ENCODE results near the gene TNFSF8.

Gene TNFSF8

GRCh38 chr9:114853071-114853855 is 77.1 kb downstream of the TNFSF8 start:
- no peak overlapping the region for H3K4me3 ChIP-seq (ENCODE audit: low read depth, low read length)
- H3K27ac ChIP-seq (ENCODE audit: extremely low read depth, low read depth, low read length): no peak overlapping the region
- CTCF ChIA-PET: interaction anchor here (1.5 kb wide), 1 partner anchor 53 kb away, joined by 5 read pairs; no protein-coding TSS in a partner anchor
- no peaks in the 10 kb centered on the region for H3K9me3 ChIP-seq (ENCODE audit: control insufficient read depth, insufficient read depth, low read depth, low read length)
- POLR2A ChIA-PET: interaction anchor here (0.6 kb wide), 1 partner anchor 1383 kb away, joined by 5 read pairs; no protein-coding TSS in a partner anchor
- no peaks in the 10 kb centered on the region for H3K4me1 ChIP-seq (ENCODE audit: control insufficient read depth, insufficient read depth, low read length)
- TF ChIP-seq ZNF558 (tag by site-specific recombination; IDR thresholded peaks at IDR 0.05): no peak
- no peak for TF ChIP-seq ZNF707 (tag by site-specific recombination; IDR thresholded peaks at IDR 0.05)
- no peaks in the 10 kb centered on the region for H3K36me3 ChIP-seq (ENCODE audit: control insufficient read depth in 2 of 2, insufficient read depth in 1 of 2, low read length in 2 of 2)

GRCh38 chr9:114852050-114852594 is 78.3 kb downstream of the TNFSF8 start:
- Histone ChIP-seq H3K36me3 (ENCODE audit: control insufficient read depth in 2 of 2, insufficient read depth in 1 of 2, low read length in 2 of 2) (no peaks in the 10 kb centered on the region), H3K9me3 (ENCODE audit: control insufficient read depth, insufficient read depth, low read depth, low read length) (no peaks in the 10 kb centered on the region), H3K4me3 (ENCODE audit: low read depth, low read length) (no peak overlapping the region), H3K27ac (ENCODE audit: extremely low read depth, low read depth, low read length) (no peak overlapping the region), H3K4me1 (ENCODE audit: control insufficient read depth, insufficient read depth, low read length) (no peaks in the 10 kb centered on the region)
- ChIA-PET CTCF (no interaction called here), POLR2A (interaction anchor here (0.6 kb wide), 1 partner anchor 1382 kb away, joined by 5 read pairs; no protein-coding TSS in a partner anchor)
- no peak for TF ChIP-seq ZNF366 (tag by site-specific recombination; conservative IDR thresholded peaks at IDR 0.05)
- no peak for TF ChIP-seq OSR2 (tag by site-specific recombination; IDR thresholded peaks at IDR 0.05)
- no peak for TF ChIP-seq ZNF18 (tag by site-specific recombination; IDR thresholded peaks at IDR 0.05)
- TF ChIP-seq SP3 (tag by site-specific recombination; IDR thresholded peaks at IDR 0.05): no peak
- TF ChIP-seq ZNF341 (tag by site-specific recombination; IDR thresholded peaks at IDR 0.05; ENCODE audit: low read depth): no peak
- no peak for TF ChIP-seq ZNF521 (tag by site-specific recombination; IDR thresholded peaks at IDR 0.05)
- no peak for TF ChIP-seq HOXD13 (CRISPR knock-in tag; IDR thresholded peaks at IDR 0.05; ENCODE audit: borderline replicate concordance)

GRCh38 chr9:114851306-114851705 is 79.1 kb downstream of the TNFSF8 start:
- POLR2A ChIA-PET: no interaction called here
- no peaks in the 10 kb centered on the region for H3K9me3 ChIP-seq (ENCODE audit: control insufficient read depth, insufficient read depth, low read depth, low read length)
- H3K36me3 ChIP-seq (ENCODE audit: control insufficient read depth in 2 of 2, insufficient read depth in 1 of 2, low read length in 2 of 2): no peaks in the 10 kb centered on the region
- no peak overlapping the region for H3K4me3 ChIP-seq (ENCODE audit: low read depth, low read length)
- CTCF ChIA-PET: no interaction called here
- no peaks in the 10 kb centered on the region for H3K4me1 ChIP-seq (ENCODE audit: control insufficient read depth, insufficient read depth, low read length)
- no peak overlapping the region for H3K27ac ChIP-seq (ENCODE audit: extremely low read depth, low read depth, low read length)
- TF ChIP-seq PRDM4 (tag by site-specific recombination; IDR thresholded peaks at IDR 0.05) (no peak), ZNF146 (tag by site-specific recombination; IDR thresholded peaks at IDR 0.05) (no peak), ZXDB (tag by site-specific recombination; IDR thresholded peaks at IDR 0.05) (no peak), YY2 (tag by site-specific recombination; IDR thresholded peaks at IDR 0.05) (no peak), ZNF76 (tag by site-specific recombination; IDR thresholded peaks at IDR 0.05; ENCODE audit: borderline replicate concordance, low read depth) (no peak), PRDM10 (tag by site-specific recombination; IDR thresholded peaks at IDR 0.05) (0 out of 2 replicates have a peak, but pooled peaks have one; percentile 2)
